H9 (cell line): ENCODE data around the gene HMGB1. TPM values are rescaled to one million over a fixed set of nuclear protein-coding genes. Genes with fewer than 3 reads are reported as not detected.

Source experiments
- DNase-seq: peaks from one replicate; pipeline ENCODE4 v3.0.0-alpha.2; 2017
- H2AFZ ChIP-seq: one replicate; pipeline ENCODE4 v1.6.1; 2013; ENCODE audit warnings: mild to moderate bottlenecking, low read length, control low read depth, moderate library complexity
- H2AK5ac ChIP-seq: 2 replicates; pipeline ENCODE4 v1.6.1; 2013; ENCODE audit warnings: low read length, control low read depth, mixed read lengths; ENCODE audit not compliant: insufficient read length
- H2BK120ac ChIP-seq: one replicate; pipeline ENCODE4 v1.6.1; 2013; ENCODE audit warnings: low read depth, mild to moderate bottlenecking, low read length, control low read depth, inconsistent platforms; ENCODE audit not compliant: poor library complexity, severe bottlenecking
- H2BK12ac ChIP-seq: 2 replicates; pipeline ENCODE4 v1.6.1; 2013; ENCODE audit warnings: low read length, control low read depth, mixed read lengths, low read depth; ENCODE audit not compliant: insufficient read length
- H2BK15ac ChIP-seq: 2 replicates; pipeline ENCODE4 v1.6.1; 2013; ENCODE audit warnings: low read depth, low read length, control low read depth
- H2BK20ac ChIP-seq: one replicate; pipeline ENCODE4 v1.6.1; 2013; ENCODE audit warnings: low read depth, mild to moderate bottlenecking, low read length, control low read depth, inconsistent platforms; ENCODE audit not compliant: poor library complexity, severe bottlenecking
- H2BK5ac ChIP-seq: 2 replicates; pipeline ENCODE4 v1.6.1; 2013; ENCODE audit warnings: low read length, control low read depth, mixed read lengths; ENCODE audit not compliant: insufficient read length
- H3K14ac ChIP-seq: 2 replicates; pipeline ENCODE4 v1.6.1; 2013; ENCODE audit warnings: low read length, control low read depth; ENCODE audit not compliant: insufficient read depth
- H3K18ac ChIP-seq: 2 replicates; pipeline ENCODE4 v1.6.1; 2013; ENCODE audit warnings: low read depth, mild to moderate bottlenecking, mixed read lengths, low read length, control low read depth; ENCODE audit not compliant: insufficient read length
- H3K23ac ChIP-seq: 2 replicates; pipeline ENCODE4 v1.6.1; 2013; ENCODE audit warnings: low read length, control low read depth, mixed read lengths, low read depth; ENCODE audit not compliant: insufficient read length
- H3K23me2 ChIP-seq: 2 replicates; pipeline ENCODE4 v1.6.1; 2013; ENCODE audit warnings: low read depth, mild to moderate bottlenecking, mixed read lengths, low read length, control low read depth; ENCODE audit not compliant: insufficient read length, poor library complexity, severe bottlenecking
- H3K27ac ChIP-seq: 2 replicates; pipeline ENCODE4 v1.5.1; 2013; ENCODE audit warnings: low read length, control low read depth, mixed read lengths, low read depth; ENCODE audit not compliant: insufficient read length
- H3K27me3 ChIP-seq: 2 replicates; pipeline ENCODE4 v1.6.1; 2013; ENCODE audit warnings: low read length, control low read depth, inconsistent platforms; ENCODE audit not compliant: insufficient read depth
- H3K4ac ChIP-seq: 2 replicates; pipeline ENCODE4 v1.6.1; 2013; ENCODE audit warnings: low read depth, mild to moderate bottlenecking, control low read depth, inconsistent platforms, low read length, moderate library complexity
- H3K4me1 ChIP-seq: 2 replicates; pipeline ENCODE4 v1.6.1; 2013; ENCODE audit warnings: low read length, control low read depth, inconsistent platforms; ENCODE audit not compliant: insufficient read depth
- H3K4me2 ChIP-seq: 2 replicates; pipeline ENCODE4 v1.6.1; 2013; ENCODE audit warnings: low read length, control low read depth, mixed read lengths; ENCODE audit not compliant: insufficient read length, insufficient read depth
- H3K56ac ChIP-seq: 2 replicates; pipeline ENCODE4 v1.6.1; 2013; ENCODE audit warnings: low read depth, mild to moderate bottlenecking, mixed read lengths, low read length, control low read depth; ENCODE audit not compliant: insufficient read length
- H3K79me1 ChIP-seq: 2 replicates; pipeline ENCODE4 v1.6.1; 2013; ENCODE audit warnings: low read depth, mild to moderate bottlenecking, moderate library complexity, low read length, control low read depth, inconsistent platforms; ENCODE audit not compliant: insufficient read depth, poor library complexity, severe bottlenecking
- H3K79me2 ChIP-seq: 2 replicates; pipeline ENCODE4 v1.6.1; 2013; ENCODE audit warnings: low read length, control low read depth, inconsistent platforms; ENCODE audit not compliant: insufficient read depth
- H3K9ac ChIP-seq: 2 replicates; pipeline ENCODE4 v1.6.1; 2013; ENCODE audit warnings: low read length, control low read depth, mixed read lengths; ENCODE audit not compliant: insufficient read length; ENCODE audit errors: extremely low read depth
- H3K9me3 ChIP-seq: one replicate; pipeline ENCODE4 v1.6.1; 2013; ENCODE audit warnings: low read depth, low read length, inconsistent platforms; ENCODE audit not compliant: control insufficient read depth
- H3T11ph ChIP-seq: one replicate; pipeline ENCODE4 v1.6.1; 2013; ENCODE audit warnings: mild to moderate bottlenecking, low read length, control low read depth, inconsistent platforms
- H4K20me1 ChIP-seq: one replicate; pipeline ENCODE4 v1.6.1; 2013; ENCODE audit not compliant: control insufficient read depth, insufficient read length, insufficient read depth
- H4K5ac ChIP-seq: 2 replicates; pipeline ENCODE4 v1.6.1; 2013; ENCODE audit warnings: low read depth, mild to moderate bottlenecking, mixed read lengths, low read length, control low read depth; ENCODE audit not compliant: insufficient read length
- H4K8ac ChIP-seq: replicated peaks from 2 replicates; pipeline ENCODE4 v1.6.1; 2013; ENCODE audit warnings: low read length, control low read depth, mixed read lengths, low read depth; ENCODE audit not compliant: insufficient read length
- H4K91ac ChIP-seq: 2 replicates; pipeline ENCODE4 v1.6.1; 2013; ENCODE audit warnings: low read depth, mild to moderate bottlenecking, moderate library complexity, mixed read lengths, low read length, control low read depth; ENCODE audit not compliant: insufficient read length
- H3K27ac Mint-ChIP-seq, 3 experiments: 2 replicates in 2 of 3; 3 replicates in 1 of 3; pipeline ENCODE4 v1.8.0; 2020 to 2021; ENCODE audit warnings: mixed read lengths in 3 of 3, mild to moderate bottlenecking in 1 of 3, moderate library complexity in 1 of 3
- H3K27me3 Mint-ChIP-seq: 2 replicates; pipeline ENCODE4 v1.8.0; 2021; ENCODE audit warnings: low read depth, mild to moderate bottlenecking, moderate library complexity, mixed read lengths
- H3K36me3 Mint-ChIP-seq, 3 experiments: 2 replicates in 2 of 3; 3 replicates in 1 of 3; pipeline ENCODE4 v1.8.0; 2020 to 2021; ENCODE audit warnings: low read depth in 3 of 3, mixed read lengths in 3 of 3; ENCODE audit not compliant: insufficient read depth in 1 of 3
- H3K4me1 Mint-ChIP-seq, 2 experiments: 2 replicates each; pipeline ENCODE4 v1.8.0; 2020; ENCODE audit warnings: mixed read lengths in 2 of 2
- H3K4me3 Mint-ChIP-seq, 2 experiments: 2 replicates in 1 of 2; 3 replicates in 1 of 2; pipeline ENCODE4 v1.8.0; 2020 to 2021; ENCODE audit warnings: mild to moderate bottlenecking in 2 of 2, mixed read lengths in 2 of 2, moderate library complexity in 1 of 2
- H3K9me3 Mint-ChIP-seq, 2 experiments: 2 replicates in 1 of 2; 3 replicates in 1 of 2; pipeline ENCODE4 v1.8.0; 2020; ENCODE audit warnings: mild to moderate bottlenecking in 2 of 2, mixed read lengths in 2 of 2, moderate library complexity in 1 of 2
- WGBS: extraction: QIAGEN DNeasy Blood & Tissue Kit; methylation state at CpG from one replicate; pipeline ENCODE4 v1.1.7; 2013; ENCODE audit warnings: missing lambda C conversion rate, low lambda C conversion rate, mixed read lengths; ENCODE audit not compliant: insufficient read length; ENCODE audit errors: extremely low coverage; 5-methylcytosine and 5-hydroxymethylcytosine counted together
- total RNA-seq: library from RNA; stranded (reverse); gene quantifications from 2 replicates; pipeline ENCODE4 v1.2.1, GENCODE V29; 2021
- TF ChIP-seq, protein P1 (sequence below): fragments of 200-600 bp; sonication (generic); conservative IDR thresholded peaks from 3 replicates; pipeline ENCODE4 v1.8.0; 2021; ENCODE audit warnings: antibody characterized with exemption, mild to moderate bottlenecking

Gene HMGB1
- total RNA-seq, 1 experiment from 2014 or later, result 688 TPM

- no peaks in the 10 kb centered on the region for H3K27me3 ChIP-seq
- no peak for DNase-seq
- no peak overlapping the region for H3K56ac ChIP-seq
- H2AK5ac ChIP-seq, result no peak overlapping the region
- no peaks in the 10 kb centered on the region for H3K79me1 ChIP-seq
- H3K27ac ChIP-seq, result no peak overlapping the region
- no peak overlapping the region for H4K91ac ChIP-seq
- H4K5ac ChIP-seq, result no peak overlapping the region
- no peaks in the 10 kb centered on the region for H3K23me2 ChIP-seq
- H4K8ac ChIP-seq, result no peak overlapping the region
- no peak overlapping the region for H2BK12ac ChIP-seq
- no peaks in the 10 kb centered on the region for H3K79me2 ChIP-seq
- H3K4ac ChIP-seq, result no peak overlapping the region
- Mint-ChIP-seq H3K36me3 (no peaks in the 10 kb centered on the region; a peak in 1 of 7 replicates), H3K27ac (no peak overlapping the region), H3K4me1 (peaks cover 11 to 12% of the 10 kb centered on the region in 2 experiments), H3K27me3 (peaks cover 1% of the 10 kb centered on the region; the same call in 1 of the 2 replicates), H3K4me3 (no peak overlapping the region), H3K9me3 (no peaks in the 10 kb centered on the region)
- H2BK120ac ChIP-seq, result no peak overlapping the region
- no peak overlapping the region for H2BK20ac ChIP-seq
- no peak overlapping the region for H2AFZ ChIP-seq
- no peak overlapping the region for H3K14ac ChIP-seq
- H3K9ac ChIP-seq, result no peak overlapping the region
- no peak overlapping the region for H2BK5ac ChIP-seq
- H3K4me2 ChIP-seq, result no peak overlapping the region
- no peak overlapping the region for H3T11ph ChIP-seq
- TF ChIP-seq, protein P1, sequence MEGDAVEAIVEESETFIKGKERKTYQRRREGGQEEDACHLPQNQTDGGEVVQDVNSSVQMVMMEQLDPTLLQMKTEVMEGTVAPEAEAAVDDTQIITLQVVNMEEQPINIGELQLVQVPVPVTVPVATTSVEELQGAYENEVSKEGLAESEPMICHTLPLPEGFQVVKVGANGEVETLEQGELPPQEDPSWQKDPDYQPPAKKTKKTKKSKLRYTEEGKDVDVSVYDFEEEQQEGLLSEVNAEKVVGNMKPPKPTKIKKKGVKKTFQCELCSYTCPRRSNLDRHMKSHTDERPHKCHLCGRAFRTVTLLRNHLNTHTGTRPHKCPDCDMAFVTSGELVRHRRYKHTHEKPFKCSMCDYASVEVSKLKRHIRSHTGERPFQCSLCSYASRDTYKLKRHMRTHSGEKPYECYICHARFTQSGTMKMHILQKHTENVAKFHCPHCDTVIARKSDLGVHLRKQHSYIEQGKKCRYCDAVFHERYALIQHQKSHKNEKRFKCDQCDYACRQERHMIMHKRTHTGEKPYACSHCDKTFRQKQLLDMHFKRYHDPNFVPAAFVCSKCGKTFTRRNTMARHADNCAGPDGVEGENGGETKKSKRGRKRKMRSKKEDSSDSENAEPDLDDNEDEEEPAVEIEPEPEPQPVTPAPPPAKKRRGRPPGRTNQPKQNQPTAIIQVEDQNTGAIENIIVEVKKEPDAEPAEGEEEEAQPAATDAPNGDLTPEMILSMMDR, result no peak
- no peaks in the 10 kb centered on the region for H3K4me1 ChIP-seq
- H4K20me1 ChIP-seq, result no peaks in the 10 kb centered on the region
- no peak overlapping the region for H2BK15ac ChIP-seq
- no peak overlapping the region for H3K23ac ChIP-seq
- no CpG with 5 or more reads among the region's 2 CpGs for whole genome bisulfite sequencing
- no peaks in the 10 kb centered on the region for H3K9me3 ChIP-seq
- no peak overlapping the region for H3K18ac ChIP-seq
These were observed 34.3 kb downstream of the HMGB1 start for GRCh38 chr13:30431269-30431940.
